GM19351 (cell line): ENCODE measurements around the gene KCNQ1.
"Not testable (repeated sequence)": the region's sequence is repeated elsewhere in the genome, so short reads cannot be mapped to it uniquely, and the experiment has no call there.

Experiments
- ATAC-seq: cut with Tn5 transposase; IDR thresholded peaks from one replicate; pipeline ENCODE4 v1.9.1; 2021; ENCODE audit warnings: mild to moderate bottlenecking, moderate library complexity; ENCODE audit not compliant: unreplicated experiment

The KCNQ1 gene

GRCh38 chr11:2631161-2631560 lies 186.4 kb downstream of the KCNQ1 start:
- no peak for ATAC-seq

- not testable (repeated sequence) for ATAC-seq
Observed at GRCh38 chr11:2639763-2640162, 195.0 kb downstream of the KCNQ1 start.

GRCh38 chr11:2641623-2642022 lies 196.8 kb downstream of the KCNQ1 start:
- ATAC-seq: no peak

GRCh38 chr11:2643746-2644145 lies 198.9 kb downstream of the KCNQ1 start:
- ATAC-seq: no peak

GRCh38 chr11:2644844-2645778 lies 200.3 kb downstream of the KCNQ1 start:
- no peak for ATAC-seq

GRCh38 chr11:2645779-2646118 lies 200.9 kb downstream of the KCNQ1 start:
- ATAC-seq: no peak

- no peak for ATAC-seq
Observed at GRCh38 chr11:2647167-2647566, 202.4 kb downstream of the KCNQ1 start.

- no peak for ATAC-seq
Observed at GRCh38 chr11:2647953-2648352, 203.1 kb downstream of the KCNQ1 start.

- no peak for ATAC-seq
Observed at GRCh38 chr11:2649400-2649799, 204.6 kb downstream of the KCNQ1 start.

GRCh38 chr11:2649848-2650247 lies 205.0 kb downstream of the KCNQ1 start:
- no peak for ATAC-seq

- ATAC-seq: no peak
Observed at GRCh38 chr11:2650343-2650867, 205.6 kb downstream of the KCNQ1 start.

GRCh38 chr11:2651054-2651617 lies 206.3 kb downstream of the KCNQ1 start:
- ATAC-seq: no peak

- ATAC-seq: no peak
Observed at GRCh38 chr11:2651826-2652271, 207.0 kb downstream of the KCNQ1 start.

GRCh38 chr11:2652333-2653197 lies 207.8 kb downstream of the KCNQ1 start:
- ATAC-seq: no peak

GRCh38 chr11:2653198-2653551 lies 208.4 kb downstream of the KCNQ1 start:
- no peak for ATAC-seq

GRCh38 chr11:2653930-2654739 lies 209.3 kb downstream of the KCNQ1 start:
- no peak for ATAC-seq

- ATAC-seq: no peak
Observed at GRCh38 chr11:2655016-2655719, 210.4 kb downstream of the KCNQ1 start.

GRCh38 chr11:2655834-2656622 lies 211.2 kb downstream of the KCNQ1 start:
- no peak for ATAC-seq

- ATAC-seq: no peak
Observed at GRCh38 chr11:2656859-2657258, 212.1 kb downstream of the KCNQ1 start.
